ENCODE results near the gene IGHMBP2.

DNA sequence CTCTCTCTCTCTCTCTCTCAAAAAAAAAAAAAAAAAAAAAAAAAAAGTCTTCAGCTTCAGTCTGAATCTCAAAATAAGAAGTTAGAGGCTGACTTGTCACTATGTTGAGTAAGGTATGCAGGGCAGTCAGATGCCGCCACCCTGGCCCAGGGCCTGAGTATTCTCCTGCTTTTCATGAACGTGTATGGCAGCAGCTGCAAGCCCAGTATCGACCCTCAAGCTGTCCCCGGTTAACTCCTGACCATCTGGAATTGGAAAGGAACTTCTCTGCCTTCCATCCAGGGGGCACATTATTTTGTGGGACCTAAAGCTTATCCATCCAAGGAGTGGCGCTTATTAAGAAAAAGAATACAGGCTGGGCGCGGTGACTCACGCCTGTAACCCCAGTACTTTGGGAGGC, 65.7 kb downstream of the IGHMBP2 start:
- TF ChIP-seq, protein P1, sequence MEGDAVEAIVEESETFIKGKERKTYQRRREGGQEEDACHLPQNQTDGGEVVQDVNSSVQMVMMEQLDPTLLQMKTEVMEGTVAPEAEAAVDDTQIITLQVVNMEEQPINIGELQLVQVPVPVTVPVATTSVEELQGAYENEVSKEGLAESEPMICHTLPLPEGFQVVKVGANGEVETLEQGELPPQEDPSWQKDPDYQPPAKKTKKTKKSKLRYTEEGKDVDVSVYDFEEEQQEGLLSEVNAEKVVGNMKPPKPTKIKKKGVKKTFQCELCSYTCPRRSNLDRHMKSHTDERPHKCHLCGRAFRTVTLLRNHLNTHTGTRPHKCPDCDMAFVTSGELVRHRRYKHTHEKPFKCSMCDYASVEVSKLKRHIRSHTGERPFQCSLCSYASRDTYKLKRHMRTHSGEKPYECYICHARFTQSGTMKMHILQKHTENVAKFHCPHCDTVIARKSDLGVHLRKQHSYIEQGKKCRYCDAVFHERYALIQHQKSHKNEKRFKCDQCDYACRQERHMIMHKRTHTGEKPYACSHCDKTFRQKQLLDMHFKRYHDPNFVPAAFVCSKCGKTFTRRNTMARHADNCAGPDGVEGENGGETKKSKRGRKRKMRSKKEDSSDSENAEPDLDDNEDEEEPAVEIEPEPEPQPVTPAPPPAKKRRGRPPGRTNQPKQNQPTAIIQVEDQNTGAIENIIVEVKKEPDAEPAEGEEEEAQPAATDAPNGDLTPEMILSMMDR (conservative IDR thresholded peaks at IDR 0.05) = no peak
- no peak for TF ChIP-seq ZFX (IDR thresholded peaks at IDR 0.05)

All from C4-2B (cell line).